ENCODE results near the gene CNTROB.
A peak's percentile ranks its signal among the peaks of the same experiment; 100 is the strongest.

Gene CNTROB

DNA sequence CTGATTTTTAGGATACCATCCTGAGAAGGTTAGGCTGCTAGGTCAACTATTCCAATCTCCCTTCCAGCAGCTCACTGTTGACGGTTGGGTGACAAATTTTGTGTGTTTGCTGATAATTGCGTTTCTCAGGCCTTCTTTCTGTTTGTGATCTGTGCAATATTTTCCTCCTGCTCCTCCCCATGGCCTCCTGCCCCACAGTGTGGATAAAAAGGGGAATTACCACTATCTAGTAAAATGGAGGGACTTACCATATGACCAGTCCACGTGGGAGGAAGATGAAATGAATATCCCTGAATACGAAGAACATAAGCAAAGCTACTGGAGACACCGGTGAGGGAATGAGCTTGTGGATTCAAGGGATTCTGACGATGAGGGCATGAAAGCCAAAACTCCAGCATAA lies 34.2 kb upstream of the CNTROB start:
- in situ Hi-C loops (cut with MboI; ENCODE audit: low pct_unique_long_range_greater_than_20kb, low sequenced_read_pairs): no loop called here
- peak; percentile 73 for DNase-seq

DNA sequence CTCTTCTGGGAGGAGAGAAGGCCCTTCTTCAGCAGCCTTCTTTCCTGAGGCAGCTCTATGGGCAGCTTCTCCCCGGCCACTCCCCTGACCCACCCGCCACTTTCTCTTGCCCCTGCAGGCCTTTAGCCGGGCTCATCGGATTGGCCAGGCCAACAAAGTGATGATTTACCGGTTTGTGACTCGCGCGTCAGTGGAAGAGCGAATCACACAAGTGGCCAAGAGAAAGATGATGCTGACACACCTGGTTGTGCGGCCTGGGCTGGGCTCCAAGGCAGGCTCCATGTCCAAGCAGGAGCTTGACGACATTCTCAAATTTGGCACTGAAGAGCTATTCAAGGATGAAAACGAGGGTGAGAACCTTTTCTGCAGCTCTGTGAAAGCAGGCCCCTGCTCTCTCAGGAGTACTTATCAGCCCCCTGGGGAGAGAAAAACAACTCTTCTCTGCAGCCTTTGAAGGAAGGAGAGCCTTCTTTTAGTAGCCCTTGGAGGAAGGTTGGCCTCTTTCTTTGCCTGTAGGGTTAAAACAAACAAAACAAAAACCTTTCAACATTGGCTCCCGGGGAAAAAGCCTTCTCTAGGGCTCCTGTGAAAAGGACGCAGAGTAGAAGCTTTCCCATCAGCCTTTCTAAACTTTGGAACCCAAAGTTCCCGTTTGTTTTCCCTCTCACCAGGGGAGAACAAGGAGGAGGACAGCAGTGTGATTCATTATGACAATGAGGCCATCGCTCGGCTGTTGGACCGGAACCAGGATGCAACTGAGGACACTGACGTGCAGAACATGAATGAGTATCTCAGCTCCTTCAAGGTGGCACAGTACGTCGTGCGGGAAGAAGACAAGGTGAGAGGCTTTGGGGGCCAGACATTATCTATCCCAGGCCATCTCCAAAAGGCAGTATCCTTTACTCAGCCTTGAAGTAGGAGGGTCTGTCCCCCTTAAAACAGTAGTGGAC lies 28.6 kb upstream of the CNTROB start:
- in situ Hi-C loops (cut with MboI; ENCODE audit: low pct_unique_long_range_greater_than_20kb, low sequenced_read_pairs): no loop called here
- DNase-seq: no peak

DNA sequence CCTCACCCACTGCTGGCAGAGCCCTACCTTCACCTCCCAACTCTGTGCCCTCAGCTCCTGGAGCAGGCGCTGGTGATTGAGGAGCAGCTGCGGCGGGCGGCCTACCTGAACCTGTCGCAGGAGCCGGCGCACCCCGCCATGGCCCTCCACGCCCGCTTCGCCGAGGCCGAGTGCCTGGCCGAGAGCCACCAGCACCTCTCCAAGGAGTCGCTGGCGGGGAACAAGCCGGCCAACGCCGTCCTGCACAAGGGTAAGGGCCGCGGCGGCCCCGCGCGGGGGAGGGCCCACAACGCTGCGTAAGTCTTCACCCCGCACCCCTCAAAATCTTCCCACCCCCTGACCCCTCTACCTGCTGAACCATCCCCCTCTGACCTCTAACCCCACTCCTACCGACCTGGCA lies 22.9 kb upstream of the CNTROB start:
- in situ Hi-C loops (cut with MboI; ENCODE audit: low pct_unique_long_range_greater_than_20kb, low sequenced_read_pairs): no loop called here
- DNase-seq: no peak

DNA sequence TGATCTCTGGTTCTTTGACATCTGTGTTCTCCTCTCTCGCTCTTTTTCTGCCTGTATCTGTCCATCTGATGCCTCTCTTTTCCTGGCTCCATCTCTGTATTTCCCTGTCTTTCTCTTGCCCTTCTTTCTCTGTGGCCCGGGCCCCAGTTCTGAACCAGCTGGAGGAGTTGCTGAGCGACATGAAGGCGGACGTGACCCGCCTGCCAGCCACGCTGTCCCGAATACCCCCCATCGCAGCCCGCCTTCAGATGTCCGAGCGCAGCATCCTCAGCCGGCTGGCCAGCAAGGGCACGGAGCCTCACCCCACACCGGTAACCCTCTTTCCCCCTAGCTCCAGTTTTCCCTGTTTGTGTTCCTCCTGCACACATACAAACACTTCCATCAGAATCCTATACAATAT lies 21.7 kb upstream of the CNTROB start:
- no peak for DNase-seq
- in situ Hi-C loops (cut with MboI; ENCODE audit: low pct_unique_long_range_greater_than_20kb, low sequenced_read_pairs): no loop called here

DNA sequence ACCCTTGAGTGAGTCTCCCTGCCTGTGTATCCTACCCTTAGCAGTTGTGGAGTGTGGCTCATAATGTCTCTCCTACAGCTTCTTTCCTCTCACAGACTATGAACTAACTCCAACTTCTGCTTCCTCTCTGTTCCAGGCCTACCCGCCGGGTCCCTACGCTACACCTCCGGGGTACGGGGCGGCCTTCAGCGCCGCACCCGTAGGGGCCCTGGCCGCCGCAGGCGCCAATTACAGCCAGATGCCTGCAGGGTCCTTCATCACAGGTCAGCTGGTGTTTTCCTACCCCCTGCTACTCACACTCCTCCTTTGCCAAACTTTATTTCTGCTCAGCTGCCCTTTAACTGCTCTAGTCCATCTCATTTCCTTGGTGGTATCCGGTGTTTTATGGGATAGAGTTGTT lies 21.3 kb upstream of the CNTROB start:
- in situ Hi-C loops (cut with MboI; ENCODE audit: low pct_unique_long_range_greater_than_20kb, low sequenced_read_pairs): no loop called here
- DNase-seq: no peak

DNA sequence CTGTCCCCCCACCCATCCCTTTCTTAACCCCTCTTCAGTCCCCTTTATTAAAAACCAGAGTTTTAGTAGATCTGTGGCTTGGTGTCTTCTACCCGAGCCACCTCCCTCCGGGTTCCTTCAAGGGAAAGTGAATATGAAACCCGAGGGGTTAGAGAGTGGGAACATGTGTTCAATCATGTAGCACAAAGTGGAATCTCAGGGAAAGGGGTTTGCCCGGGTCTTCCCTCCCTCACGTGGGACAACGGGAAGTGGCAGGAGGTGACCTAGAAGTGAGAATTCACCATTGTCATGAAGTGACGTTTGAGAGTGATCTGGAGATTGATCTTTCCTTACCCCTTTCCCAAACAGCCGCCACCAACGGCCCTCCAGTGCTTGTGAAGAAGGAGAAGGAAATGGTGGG lies 20.9 kb upstream of the CNTROB start:
- in situ Hi-C loops (cut with MboI; ENCODE audit: low pct_unique_long_range_greater_than_20kb, low sequenced_read_pairs): no loop called here
- DNase-seq: no peak

DNA sequence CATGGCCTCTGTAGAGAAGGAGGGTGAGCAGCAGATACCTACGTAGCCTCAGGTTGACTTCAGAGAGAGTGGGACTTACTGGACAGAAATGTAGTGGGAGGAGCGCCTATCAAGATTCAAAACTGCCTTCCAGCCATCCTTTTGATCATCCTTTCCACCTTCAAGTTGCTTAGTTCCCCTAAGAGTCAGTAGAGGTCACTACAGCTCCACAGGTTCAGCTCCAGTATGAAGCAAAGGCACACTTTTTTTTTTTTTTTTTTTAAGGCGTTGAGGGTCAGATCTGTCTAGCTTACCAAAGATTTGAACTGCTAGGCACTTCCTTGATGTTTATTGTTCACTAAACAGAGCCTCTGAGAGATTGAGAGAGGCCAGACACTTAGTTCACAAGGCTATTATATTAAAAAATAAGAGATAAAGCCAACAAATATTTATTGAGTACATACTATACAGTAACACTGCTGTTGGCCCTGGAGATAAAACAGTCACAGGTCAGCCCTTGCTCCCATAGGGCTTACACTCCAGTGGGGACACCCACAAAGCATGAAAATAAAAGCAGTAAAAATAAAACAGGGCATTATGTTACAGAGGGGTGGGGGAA lies 19.0 kb upstream of the CNTROB start:
- in situ Hi-C loops (cut with MboI; ENCODE audit: low pct_unique_long_range_greater_than_20kb, low sequenced_read_pairs): no loop called here
- peak; percentile 89 for DNase-seq

DNA sequence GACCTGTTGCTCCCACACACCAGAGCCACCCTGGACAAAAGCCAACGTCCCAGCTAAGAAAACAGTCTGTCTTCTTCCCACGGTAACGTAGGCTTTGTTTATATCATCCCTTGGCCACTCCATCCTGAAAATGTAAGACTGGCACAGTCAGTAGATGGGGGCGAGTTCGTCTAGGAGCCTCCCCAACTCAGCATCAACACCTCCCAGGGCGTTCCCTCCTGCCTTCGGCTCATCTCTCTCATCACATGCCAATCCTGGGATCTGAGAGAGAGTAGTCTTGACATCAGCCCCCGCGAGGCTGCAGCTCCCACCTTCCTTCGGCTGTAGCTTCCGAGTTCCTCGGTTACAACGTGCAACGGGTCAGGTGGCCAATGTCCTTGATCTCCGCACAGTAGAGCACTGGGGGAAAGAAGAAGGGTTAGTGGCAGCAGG lies 16.8 kb upstream of the CNTROB start:
- no peak for DNase-seq
- in situ Hi-C loops (cut with MboI; ENCODE audit: low pct_unique_long_range_greater_than_20kb, low sequenced_read_pairs): no loop called here

DNA sequence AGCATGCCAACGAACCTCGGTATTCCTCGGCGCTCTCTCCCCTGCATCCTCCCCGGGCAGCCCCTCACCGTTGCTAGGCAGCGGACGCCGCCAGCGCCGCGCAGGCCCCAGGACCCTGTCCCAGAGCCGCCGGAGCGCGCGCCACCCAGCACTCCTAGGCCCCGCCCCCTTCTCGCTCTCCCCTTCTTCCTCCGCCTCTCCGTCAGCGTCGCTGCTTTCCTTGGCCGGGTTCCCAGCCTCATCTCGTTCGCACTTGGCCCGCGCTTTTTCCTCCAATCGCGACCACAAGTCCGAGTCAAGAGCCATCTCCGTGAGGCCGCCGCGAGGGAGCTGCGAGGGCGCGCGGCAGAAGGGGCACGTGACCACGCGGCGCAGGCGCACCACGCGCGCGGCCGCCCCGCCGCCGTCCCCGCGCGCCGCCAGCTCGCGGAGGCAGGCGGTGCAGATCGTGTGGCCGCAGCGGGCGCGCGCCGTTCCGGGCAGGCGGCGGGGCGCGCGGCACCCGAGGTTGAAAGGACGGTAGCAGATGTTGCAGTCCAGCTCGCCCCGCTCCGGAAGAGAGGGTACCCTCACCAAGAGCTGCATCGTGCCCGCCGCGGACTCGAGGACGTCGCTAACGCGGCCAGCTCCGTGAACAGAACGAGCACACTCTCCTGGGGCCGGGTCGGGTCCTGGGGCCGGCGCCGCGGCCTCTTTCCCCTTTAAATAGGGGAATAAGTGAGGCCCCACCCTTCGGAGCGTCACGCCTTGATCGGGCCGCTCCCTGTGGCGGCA lies 16.2 kb upstream of the CNTROB start, which contains the start of gene RNF227:
RNF227 (minus strand) TSS at position 679 of the 774 bp plus-strand sequence; CDS start at position 585, 94 bp downstream.
- in situ Hi-C loops (cut with MboI; ENCODE audit: low pct_unique_long_range_greater_than_20kb, low sequenced_read_pairs): no loop called here
- peak; percentile 96 for DNase-seq

DNA sequence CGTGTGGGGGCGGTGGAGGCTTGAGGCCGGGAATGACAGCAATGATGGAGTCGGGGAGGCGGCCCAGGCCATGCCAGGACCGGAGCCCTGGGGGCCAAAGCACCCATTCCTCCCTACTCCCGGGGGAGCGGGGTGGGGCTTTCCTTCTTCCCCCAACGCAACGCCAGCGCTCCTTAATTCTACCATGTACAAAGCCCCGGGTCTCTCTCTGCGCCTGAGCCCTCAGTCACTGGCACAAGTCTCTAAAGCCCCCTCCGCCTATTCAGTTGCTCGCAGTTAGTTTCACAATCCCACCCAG lies 15.7 kb upstream of the CNTROB start:
- in situ Hi-C loops (cut with MboI; ENCODE audit: low pct_unique_long_range_greater_than_20kb, low sequenced_read_pairs): no loop called here
- DNase-seq: no peak

DNA sequence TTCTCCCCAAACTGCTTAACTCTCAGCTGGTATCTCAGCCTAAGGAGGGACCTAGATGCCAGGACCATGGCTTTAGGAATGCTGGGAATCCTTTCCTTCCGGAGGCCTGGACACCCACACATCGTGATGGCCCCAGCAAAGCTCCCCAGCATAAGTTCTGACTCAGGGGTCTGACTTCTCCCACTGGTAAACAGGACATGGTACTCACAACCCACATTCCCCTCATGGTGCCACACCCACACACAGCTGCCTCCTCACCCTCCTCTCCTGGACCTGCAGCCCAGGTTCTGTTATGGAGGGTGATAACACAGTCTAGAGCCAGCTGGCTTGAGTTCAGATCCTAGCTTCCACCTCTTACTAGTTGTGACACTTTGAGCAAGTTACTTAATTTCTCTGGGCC lies 15.2 kb upstream of the CNTROB start:
- DNase-seq: no peak
- in situ Hi-C loops (cut with MboI; ENCODE audit: low pct_unique_long_range_greater_than_20kb, low sequenced_read_pairs): no loop called here

DNA sequence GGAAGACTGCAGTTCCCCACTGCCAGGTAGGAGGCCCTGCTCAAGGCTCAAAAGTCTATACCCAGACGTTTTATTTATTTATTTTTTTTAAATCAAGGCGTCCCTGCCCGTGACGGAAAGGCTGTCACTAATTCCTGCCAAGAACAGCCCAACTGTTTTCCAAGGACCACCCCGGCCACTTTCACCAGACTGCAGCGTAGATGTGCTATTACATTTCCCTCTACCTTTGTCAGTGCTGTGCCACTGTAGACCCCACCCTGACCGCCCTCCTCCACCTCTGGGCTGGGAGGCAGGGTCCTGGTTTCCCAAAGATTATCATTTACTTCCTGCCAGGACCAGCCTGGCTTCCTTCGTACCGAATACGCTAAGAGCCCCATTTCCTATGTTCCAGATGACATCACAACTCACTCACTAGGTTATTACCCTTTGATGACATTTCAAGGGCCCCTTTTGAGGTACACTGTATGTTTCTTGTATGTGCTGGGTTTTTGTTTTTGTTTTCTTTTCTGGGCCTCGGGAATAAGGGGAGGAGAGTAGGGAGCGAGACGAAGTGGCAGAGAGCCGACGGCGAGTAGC lies 9.6 kb upstream of the CNTROB start:
- in situ Hi-C loops (cut with MboI; ENCODE audit: low pct_unique_long_range_greater_than_20kb, low sequenced_read_pairs): no loop called here

DNA sequence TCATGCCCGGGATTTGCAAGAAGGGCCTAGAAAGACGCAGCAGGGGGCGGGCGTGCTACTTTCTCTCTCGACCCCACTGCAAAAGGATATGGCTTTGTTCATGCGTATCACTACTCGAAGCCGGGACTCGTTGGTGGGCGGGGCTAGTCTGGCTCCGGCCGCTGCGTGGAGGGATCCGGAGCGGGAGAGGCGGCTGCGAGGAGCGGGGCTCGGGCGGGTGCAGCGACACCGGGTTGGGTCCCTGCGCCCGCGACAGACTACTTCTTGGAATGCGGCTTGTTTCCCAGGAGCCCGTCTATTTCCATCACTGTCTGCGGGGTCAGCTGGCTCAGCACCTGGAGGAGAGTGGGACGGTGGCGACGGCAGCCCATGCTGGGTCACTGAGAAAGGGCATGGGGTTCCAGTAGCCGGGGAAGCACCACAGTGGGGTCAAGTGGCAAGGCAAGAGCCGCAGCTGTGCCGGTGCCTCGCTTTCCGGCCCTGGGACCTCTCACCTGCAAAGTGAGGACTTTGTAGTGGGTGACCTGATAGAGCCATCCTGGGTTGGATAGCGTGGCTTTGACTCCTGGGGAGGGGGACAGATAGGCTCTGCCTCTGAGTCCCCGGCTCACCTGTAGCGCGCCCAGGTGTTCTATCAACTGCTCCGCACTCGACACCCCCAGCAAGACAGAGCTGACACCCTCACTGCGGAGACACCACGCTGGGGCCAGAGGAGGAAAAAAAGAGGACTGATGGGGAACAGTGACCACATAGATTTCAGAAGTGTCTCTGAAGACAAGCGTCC lies 9.0 kb upstream of the CNTROB start:
- DNase-seq: no peak
- in situ Hi-C loops (cut with MboI; ENCODE audit: low pct_unique_long_range_greater_than_20kb, low sequenced_read_pairs): no loop called here

More for the DNA sequence above, 9.6 kb upstream of the CNTROB start:
- DNase-seq: no peak

DNA sequence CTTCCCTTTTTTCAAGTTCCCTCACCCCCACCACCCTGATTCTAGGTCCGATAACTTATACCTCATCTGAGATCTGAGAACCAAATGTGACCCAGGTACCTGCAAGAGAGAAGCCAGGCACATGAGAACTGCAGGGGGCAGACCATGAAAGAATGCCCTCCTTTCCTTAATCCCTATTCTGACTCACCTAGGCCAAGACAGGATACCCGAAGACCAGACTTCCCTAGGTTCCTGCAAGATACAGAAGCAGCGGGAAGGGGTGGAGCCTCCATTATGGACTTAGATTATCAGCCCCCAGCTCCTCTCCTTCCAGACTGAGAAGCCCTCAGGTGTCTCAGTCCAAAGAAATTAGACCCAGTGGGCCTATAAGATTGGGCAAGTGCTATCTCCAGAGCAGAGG lies 4.4 kb upstream of the CNTROB start:
- no peak for DNase-seq
- in situ Hi-C loops (cut with MboI; ENCODE audit: low pct_unique_long_range_greater_than_20kb, low sequenced_read_pairs): no loop called here

DNA sequence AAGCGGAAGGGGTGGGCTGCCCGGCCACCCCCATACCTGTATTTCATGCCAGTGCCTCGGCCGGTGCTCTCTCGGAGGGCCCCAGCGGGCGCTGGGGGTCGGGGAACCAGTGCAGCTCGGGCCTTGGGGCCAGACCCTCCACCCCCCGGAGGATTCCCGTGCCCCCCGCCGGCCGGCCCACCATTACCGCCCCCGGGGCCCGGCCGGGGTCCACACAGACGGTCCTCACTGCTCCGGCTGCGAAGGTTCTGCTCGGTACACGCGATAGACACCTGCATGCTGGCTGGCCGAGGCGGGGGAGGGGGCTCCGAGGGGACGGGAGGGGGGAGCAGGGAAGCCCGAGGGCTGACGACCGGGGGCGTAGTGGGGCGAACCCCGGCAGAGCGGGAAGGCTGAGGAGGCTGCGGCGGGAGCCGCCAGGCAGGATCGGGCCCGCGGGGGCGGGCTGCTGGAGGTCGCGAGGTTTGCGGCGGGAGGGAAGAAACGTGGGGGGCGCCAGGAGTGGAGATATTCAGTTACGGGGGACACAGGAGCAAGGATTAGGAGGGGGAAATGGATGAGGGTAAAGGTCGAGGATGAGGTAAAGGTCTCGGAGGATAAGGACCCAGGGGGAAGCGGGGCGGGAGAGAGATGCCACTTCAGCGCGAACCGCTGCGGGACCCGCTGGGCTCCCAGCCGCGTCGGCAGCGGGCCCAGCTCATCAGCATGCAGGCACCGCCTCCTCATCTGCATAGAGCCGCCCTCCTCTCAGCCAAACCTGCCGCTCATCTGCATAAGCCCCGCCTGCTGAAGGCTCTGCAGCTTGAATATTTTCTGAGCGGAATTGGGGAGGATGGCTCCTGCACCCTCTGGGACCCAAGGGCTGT lies 2.6 kb upstream of the CNTROB start, which contains the start of gene KCNAB3:
KCNAB3 (minus strand) TSS at position 699 of the 866 bp plus-strand sequence; CDS start at position 278, 421 bp downstream.
- DNase-seq: no peak
- in situ Hi-C loops (cut with MboI; ENCODE audit: low pct_unique_long_range_greater_than_20kb, low sequenced_read_pairs): no loop called here

DNA sequence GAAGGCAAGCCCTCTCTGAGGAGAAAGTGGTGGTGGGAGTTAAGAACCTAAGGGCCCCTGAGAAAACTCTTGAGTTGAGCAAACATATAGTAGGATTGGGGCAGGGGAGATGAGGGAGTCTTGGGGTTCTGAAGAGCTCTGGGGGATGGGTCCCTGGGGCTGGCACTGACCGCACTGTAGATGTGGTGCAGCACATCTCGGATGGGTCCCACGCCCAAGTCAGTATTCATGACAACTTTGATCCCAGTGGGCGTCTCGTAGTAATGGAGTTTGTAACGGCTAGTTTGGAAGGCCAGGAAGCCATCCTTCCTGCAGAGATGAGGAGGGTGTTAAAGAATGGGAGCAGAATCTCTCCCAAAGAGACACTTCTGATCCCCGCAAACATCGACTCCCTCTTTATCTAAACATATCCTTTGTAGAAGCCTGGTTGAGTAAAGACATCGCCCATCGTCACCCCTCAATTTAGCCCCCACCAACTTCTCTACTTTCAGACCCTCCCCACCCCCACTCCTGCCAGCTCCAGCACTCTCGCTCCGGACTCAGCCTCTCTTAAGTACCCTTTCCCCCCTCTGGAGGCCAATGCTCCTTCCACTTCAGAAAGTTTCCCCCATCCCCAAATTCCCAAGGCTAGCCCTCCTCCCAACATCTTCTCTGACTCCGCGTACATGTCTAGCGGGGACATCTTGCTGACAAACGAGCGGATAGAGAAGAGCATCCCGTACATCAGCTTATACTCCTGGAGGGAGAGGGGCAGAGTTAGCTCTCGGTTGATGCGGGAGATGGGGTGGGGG lies 970 bp upstream of the CNTROB start:
- no peak for DNase-seq
- in situ Hi-C loops (cut with MboI; ENCODE audit: low pct_unique_long_range_greater_than_20kb, low sequenced_read_pairs): no loop called here

DNA sequence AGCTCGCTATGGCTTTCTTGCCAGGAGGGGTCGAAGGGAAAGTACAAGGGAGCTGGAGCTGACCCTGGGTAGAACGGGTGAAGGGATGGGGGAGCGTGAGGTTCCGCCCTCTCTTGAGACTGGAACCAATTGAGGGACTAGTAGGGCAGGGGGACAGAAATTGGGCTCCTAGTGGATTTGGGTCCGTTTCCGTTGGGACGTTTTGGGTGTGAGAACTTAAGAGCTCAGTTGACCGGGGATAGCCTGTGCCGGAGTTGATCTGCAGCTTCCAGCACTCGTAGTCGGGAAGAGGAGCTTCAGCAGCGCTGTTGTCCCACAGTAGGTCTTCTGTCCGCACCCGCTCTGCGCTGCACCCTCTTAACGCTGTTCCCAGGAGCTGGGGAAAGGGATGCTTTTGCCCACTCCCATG lies 481 bp downstream of the CNTROB start:
- no peak for DNase-seq
- in situ Hi-C loops (cut with MboI; ENCODE audit: low pct_unique_long_range_greater_than_20kb, low sequenced_read_pairs): no loop called here
